GM04504 (cell line): ENCODE results near the gene HNRNPR.
"Not testable (repeated sequence)": the region's sequence is repeated elsewhere in the genome, so short reads cannot be mapped to it uniquely, and the experiment has no call there.

ENCODE experiments used
- DNase-seq: peaks from one replicate; pipeline ENCODE4 v3.0.0-alpha.2; 2012; ENCODE audit warnings: low read depth

HNRNPR gene

DNA sequence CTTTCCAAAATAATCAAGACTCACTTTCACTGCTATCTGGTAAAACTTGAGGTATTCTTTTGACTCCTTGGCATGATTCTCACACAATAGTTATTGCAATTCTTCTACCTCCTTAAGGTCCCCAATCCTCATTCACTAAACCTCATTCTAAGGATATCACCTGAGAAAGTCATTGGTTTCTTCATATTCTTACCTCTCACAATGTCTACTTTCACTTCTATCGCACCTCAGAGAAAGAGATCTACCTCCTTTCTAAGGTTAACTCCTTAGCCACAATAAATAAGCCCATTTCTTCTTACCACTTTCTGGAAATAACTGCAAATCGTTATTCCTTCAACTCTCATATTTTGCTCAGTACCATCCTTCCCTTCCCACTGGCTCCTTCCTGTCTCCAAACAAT is 18.7 kb downstream of the HNRNPR start:
- DNase-seq: no peak

DNA sequence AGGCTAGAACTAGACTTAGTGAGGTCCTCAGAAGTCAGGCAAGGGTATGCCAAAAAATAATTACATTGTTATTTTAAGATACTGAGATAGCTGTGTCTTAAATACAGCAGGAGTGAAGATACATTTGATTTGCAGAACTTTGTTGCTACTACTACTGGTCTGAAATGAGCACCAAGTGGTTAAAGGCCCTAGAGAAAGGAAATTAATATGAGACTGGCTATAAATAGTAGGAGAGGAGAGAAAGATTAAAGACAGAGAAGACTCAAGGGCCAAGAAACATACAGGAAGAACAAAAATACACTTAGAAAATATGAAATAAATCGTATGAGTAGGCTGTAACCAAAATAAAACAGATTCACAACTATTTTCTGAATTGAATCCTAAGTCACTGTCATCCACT is 21.3 kb downstream of the HNRNPR start:
- DNase-seq: no peak

- DNase-seq: not testable (repeated sequence)
Measured at GRCh38 chr1:23310280-23310679, 33.8 kb downstream of the HNRNPR start.

GRCh38 chr1:23304140-23304620 is 39.9 kb downstream of the HNRNPR start:
- no peak for DNase-seq

GRCh38 chr1:23303524-23303923 is 40.6 kb downstream of the HNRNPR start:
- no peak for DNase-seq

DNA sequence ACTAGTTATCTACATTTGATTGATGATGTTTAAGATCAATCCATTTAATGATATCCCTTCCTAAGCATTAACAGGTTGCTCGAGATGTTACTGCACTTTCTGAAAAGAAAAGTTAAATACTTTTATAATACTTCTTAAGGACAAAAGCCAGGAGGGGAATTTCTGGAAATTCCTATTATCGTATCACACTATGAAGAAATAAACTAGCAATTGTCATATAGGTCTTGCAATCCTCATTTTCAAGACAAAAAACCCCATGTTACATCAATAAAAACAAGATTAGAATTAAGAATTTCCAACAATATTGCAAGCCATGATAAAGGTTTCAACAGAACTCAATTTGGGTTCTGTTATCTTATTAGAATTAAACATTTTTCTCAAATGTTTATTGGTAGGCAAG is 47.2 kb downstream of the HNRNPR start:
- no peak for DNase-seq

GRCh38 chr1:23291706-23292105 is 52.4 kb downstream of the HNRNPR start:
- DNase-seq: no peak

- DNase-seq: no peak
Measured at GRCh38 chr1:23290836-23291565, 53.1 kb downstream of the HNRNPR start.

GRCh38 chr1:23288671-23289070 is 55.4 kb downstream of the HNRNPR start:
- no peak for DNase-seq

DNA sequence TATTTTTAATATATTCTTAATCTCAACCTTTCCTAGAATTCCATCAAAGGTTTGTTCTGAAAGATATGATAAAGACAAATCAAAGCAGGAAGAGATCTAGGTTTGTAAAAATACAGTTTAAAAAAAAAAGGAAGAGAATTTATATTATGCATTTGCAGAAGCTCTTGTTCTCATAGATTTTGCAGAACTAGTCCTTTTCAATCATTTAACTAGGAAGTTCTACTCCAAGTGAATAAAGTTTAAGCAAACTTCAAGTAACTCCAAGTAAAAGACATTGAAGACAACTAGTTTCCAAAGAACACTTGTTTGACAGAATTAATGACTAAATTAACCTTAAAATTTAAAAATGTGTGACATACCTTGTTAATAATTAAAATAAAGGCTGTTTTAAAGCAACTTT is 55.9 kb downstream of the HNRNPR start:
- no peak for DNase-seq

DNA sequence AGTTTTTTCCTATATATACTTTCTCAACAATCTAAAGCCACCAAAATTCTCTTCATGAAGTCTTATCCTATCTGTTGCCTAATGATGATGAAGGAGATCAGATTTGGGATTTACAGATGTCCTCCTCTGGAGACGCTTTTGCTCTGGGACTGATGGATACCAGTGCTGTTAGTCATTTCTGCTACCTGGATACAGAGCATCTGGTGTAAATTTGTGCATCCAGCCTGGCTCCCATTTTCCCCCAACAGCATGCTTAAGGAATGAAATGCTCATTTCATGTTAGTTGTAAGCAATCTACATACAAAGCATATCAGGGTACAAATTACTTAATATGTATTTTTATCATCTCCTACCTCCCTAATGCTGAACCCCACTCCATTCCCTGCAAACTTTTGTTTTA is 57.7 kb downstream of the HNRNPR start:
- DNase-seq: no peak

GRCh38 chr1:23283667-23284602 is 60.1 kb downstream of the HNRNPR start:
- DNase-seq: peak; percentile 57

DNA sequence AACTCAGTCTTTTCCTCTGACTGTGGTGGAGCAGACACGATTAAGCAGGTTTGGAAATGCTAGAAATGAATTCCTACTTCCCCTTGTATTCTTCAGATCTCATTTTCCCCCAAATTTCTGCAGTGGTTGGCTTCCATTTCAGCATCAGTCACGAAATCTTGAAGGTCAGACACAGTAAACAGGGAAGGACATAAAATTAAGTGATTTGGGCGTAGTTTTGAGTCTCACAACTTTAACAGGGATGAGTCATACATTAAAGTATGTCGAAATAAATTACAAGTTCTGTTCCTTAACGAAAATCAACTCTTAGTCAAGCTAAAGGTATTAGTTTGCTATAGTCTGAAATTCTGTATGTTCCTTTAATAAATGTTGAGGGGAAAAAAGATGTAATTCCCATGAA is 61.1 kb downstream of the HNRNPR start:
- peak; percentile 65 for DNase-seq

DNA sequence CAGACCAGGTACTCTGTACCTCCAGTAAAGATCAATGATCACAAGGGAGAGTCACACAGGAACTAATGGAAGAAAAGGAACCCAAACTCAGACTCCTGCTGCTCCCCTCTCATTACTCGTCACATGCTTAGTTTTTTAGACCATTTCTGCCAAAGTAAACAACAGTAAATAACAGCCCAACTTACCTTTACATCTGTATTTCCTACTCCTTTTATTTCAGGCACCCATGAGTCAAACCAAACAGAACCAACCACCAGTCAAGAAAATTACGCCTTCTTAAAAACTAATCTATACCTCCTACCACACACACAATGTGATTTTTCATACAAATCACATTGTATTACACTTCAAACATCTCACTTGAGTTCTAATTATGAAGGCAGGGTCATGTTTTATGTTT is 65.4 kb downstream of the HNRNPR start:
- no peak for DNase-seq

DNA sequence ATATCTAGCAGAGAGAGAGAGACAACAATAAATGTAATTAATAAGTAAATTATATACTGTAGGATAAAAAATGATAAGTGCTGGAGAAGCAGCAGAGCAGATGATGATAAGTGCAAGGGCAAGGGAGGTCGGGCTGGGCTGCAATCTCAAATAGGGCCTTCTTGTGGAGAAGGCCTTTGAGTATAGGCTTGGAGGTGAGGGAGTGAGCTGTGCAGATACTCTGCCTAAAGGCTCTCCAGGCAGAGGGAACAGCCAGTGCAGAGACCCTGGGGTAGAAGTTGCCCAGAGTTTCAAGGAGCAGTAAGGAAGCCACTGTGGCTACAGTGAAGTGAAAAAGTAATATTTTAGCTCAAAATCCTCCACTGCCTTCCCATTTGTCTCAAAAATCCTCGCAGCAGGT is 67.6 kb downstream of the HNRNPR start:
- DNase-seq: no peak

DNA sequence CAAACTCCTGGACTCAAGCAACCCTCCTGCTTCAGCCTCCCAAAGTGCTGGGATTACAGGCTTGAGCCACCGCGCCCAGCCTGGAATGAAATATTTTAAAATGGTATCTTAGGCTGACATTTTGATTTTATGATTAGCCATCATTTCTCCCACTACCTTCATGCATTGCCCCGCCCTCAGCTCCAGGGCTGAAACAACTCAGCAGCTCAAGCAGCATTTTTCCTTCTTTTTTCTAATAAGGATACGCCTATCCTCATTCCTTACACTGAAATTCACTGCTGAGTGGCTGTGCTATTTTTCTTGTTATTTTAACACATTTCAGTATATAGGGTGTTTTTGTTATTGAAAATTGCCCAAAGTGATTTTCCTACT is 70.0 kb downstream of the HNRNPR start:
- DNase-seq: no peak

- DNase-seq: peak; percentile 66
Measured at GRCh38 chr1:23273450-23274133, 70.5 kb downstream of the HNRNPR start.

DNA sequence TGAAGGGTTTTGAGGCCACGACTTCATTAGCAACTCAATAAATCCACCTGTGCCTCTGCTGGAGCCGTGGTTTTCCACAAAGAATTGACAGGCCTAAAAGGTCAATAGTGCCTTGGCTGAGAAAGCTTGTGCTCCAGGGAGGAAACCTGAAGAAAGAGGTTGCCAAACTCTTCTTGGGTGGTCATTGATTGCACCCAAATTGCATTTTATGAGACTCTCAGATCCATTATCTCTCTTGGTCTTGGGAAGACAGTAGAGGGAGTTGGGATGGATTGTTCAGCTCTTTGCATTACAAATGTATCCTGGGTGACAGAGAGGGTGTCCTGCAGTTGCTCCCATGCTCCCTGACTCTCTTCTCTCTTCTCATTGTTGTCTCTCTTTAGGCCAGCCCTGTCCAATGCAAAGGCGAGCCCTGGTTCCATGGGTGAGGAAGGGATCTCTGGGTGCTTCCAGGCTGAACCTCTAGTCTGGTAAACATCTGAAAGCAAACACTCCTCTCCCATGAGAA is 80.7 kb downstream of the HNRNPR start:
- no peak for DNase-seq

GRCh38 chr1:23258082-23258481 is 86.0 kb downstream of the HNRNPR start:
- not testable (repeated sequence) for DNase-seq

- not testable (repeated sequence) for DNase-seq
Measured at GRCh38 chr1:23257371-23257770, 86.7 kb downstream of the HNRNPR start.
